ENCODE measurements around the gene PLCG2. TPM values are rescaled to one million over a fixed set of nuclear protein-coding genes. Genes with fewer than 3 reads are reported as not detected.

PLCG2 gene
- total and polyA plus RNA-seq, 2 of the 8 experiments (the other 6 are each of a cell fraction or from before 2014, with no cell fraction given): 6.1 to 6.9 TPM

GRCh38 chr16:81945665-81946064 lies 166.6 kb downstream of the PLCG2 start:
- FAIRE-seq: no peak
- peaks cover 2 to 17% (median 11%) of the 10 kb centered on the region in 4 experiments; a peak in 5 of 7 replicates for H3K4me1 ChIP-seq (replicated peaks in 1 of 4; ENCODE audit: control insufficient read depth in 3 of 4, insufficient read depth in 4 of 4, low read length in 3 of 4)
- no peak overlapping the region for H3K18ac ChIP-seq (ENCODE audit: extremely low read depth, low read length)
- H4K8ac ChIP-seq (ENCODE audit: extremely low read depth, insufficient read depth, low read length): no peak overlapping the region
- peaks cover 0 to 2% (median 0%) of the 10 kb centered on the region in 4 experiments; a peak in 1 of 7 replicates for H3K27me3 ChIP-seq (replicated peaks in 1 of 4; ENCODE audit: control insufficient read depth in 3 of 4, extremely low read depth in 1 of 4, insufficient read depth in 3 of 4, low read length in 3 of 4)
- H3K4ac ChIP-seq (replicated peaks; ENCODE audit: insufficient read length, low read depth, low read length): no peak overlapping the region
- no peaks in the 10 kb centered on the region for H3K9me3 ChIP-seq (ENCODE audit: insufficient read depth in 2 of 2, low read depth in 1 of 2, low read length in 1 of 2)
- no peak overlapping the region for H3K4me2 ChIP-seq (ENCODE audit: insufficient read depth in 1 of 2, low read depth in 2 of 2, low read length in 2 of 2)
- no peak overlapping the region for H3K27ac ChIP-seq (ENCODE audit: low read depth, low read length)
- TF ChIP-seq ATF3 (IDR thresholded peaks at IDR 0.05; ENCODE audit: insufficient read depth, low read depth, low read length): no peak
- TF ChIP-seq SP1 (IDR thresholded peaks at IDR 0.05; ENCODE audit: low read depth, low read length): no peak
- no peak for TF ChIP-seq EGR1 (IDR thresholded peaks at IDR 0.05; ENCODE audit: borderline replicate concordance, low read depth, low read length)
- no peak overlapping the region for H2BK120ac ChIP-seq (replicated peaks; ENCODE audit: low read depth, low read length)
- no peak overlapping the region for H3K4me3 ChIP-seq (ENCODE audit: extremely low read depth in 1 of 4, insufficient read depth in 2 of 4, low read depth in 3 of 4, low read length in 4 of 4)
- no peak overlapping the region for H3K9ac ChIP-seq (replicated peaks in 1 of 4; ENCODE audit: extremely low read depth in 1 of 4, low read depth in 3 of 4, low read length in 3 of 4)
- no peak for DNase-seq (ENCODE audit: low read depth in 1 of 2, low spot score in 2 of 2)
- H4K5ac ChIP-seq (ENCODE audit: insufficient read length, low read depth, low read length): no peak overlapping the region
- CTCF ChIA-PET (ENCODE audit: partially characterized antibody): interaction anchor here (0.9 to 2.0 kb wide), 2 partner anchors 12 to 86 kb away, joined by 3 to 8 read pairs; no protein-coding TSS in a partner anchor
- no peak overlapping the region for H3K14ac ChIP-seq (ENCODE audit: insufficient read length)
- H4K20me1 ChIP-seq (replicated peaks in 1 of 2; ENCODE audit: control insufficient read depth in 1 of 2, insufficient read depth in 2 of 2, low read length in 2 of 2): no peaks in the 10 kb centered on the region
- WGBS, 2 experiments (ENCODE audit: extremely low coverage in 1 of 2, insufficient coverage in 1 of 2, insufficient read length in 1 of 2, insufficient replicate concordance in 2 of 2, low coverage in 1 of 2, low lambda C conversion rate in 2 of 2, missing lambda C conversion rate in 1 of 2): 94% methylated on average over 1 of the region's 1 CpG; no CpG with 5 or more reads in 1 of the 2 experiments
- no peak overlapping the region for H3K23ac ChIP-seq (ENCODE audit: insufficient read length)
- H2AFZ ChIP-seq (ENCODE audit: low read length): no peak overlapping the region
- no peaks in the 10 kb centered on the region for H3K36me3 ChIP-seq (ENCODE audit: control insufficient read depth in 2 of 4, insufficient read depth in 4 of 4, low read length in 3 of 4)
- H3K79me2 ChIP-seq (ENCODE audit: control insufficient read depth in 1 of 2, insufficient read depth in 2 of 2, low read length in 2 of 2): no peaks in the 10 kb centered on the region
- no peaks in the 10 kb centered on the region for H3K23me2 ChIP-seq (ENCODE audit: low read depth, low read length)
- H2BK12ac ChIP-seq (ENCODE audit: low read depth, low read length): no peak overlapping the region
- no peak overlapping the region for H2BK5ac ChIP-seq (ENCODE audit: low read depth, low read length)
- POLR2A ChIA-PET (ENCODE audit: partially characterized antibody): no interaction called here
- H3K56ac ChIP-seq (replicated peaks; ENCODE audit: insufficient read length, low read depth, low read length): no peak overlapping the region
- H4K91ac ChIP-seq (replicated peaks; ENCODE audit: insufficient read length, low read length): no peak overlapping the region
- H3K79me1 ChIP-seq (ENCODE audit: low read depth, low read length): no peaks in the 10 kb centered on the region
- no peak overlapping the region for H2BK20ac ChIP-seq (ENCODE audit: low read length)
- H2AK5ac ChIP-seq (ENCODE audit: low read depth, low read length): no peak overlapping the region
- H2BK15ac ChIP-seq (ENCODE audit: low read length): no peak overlapping the region
